ENCODE results near the gene NOTUM. TPM values are rescaled to one million over a fixed set of nuclear protein-coding genes. Genes with fewer than 3 reads are reported as not detected.
A peak's percentile ranks its signal among the peaks of the same experiment; 100 is the strongest.

Gene NOTUM
- polyA plus RNA-seq, 3 donors, result not detected

DNA sequence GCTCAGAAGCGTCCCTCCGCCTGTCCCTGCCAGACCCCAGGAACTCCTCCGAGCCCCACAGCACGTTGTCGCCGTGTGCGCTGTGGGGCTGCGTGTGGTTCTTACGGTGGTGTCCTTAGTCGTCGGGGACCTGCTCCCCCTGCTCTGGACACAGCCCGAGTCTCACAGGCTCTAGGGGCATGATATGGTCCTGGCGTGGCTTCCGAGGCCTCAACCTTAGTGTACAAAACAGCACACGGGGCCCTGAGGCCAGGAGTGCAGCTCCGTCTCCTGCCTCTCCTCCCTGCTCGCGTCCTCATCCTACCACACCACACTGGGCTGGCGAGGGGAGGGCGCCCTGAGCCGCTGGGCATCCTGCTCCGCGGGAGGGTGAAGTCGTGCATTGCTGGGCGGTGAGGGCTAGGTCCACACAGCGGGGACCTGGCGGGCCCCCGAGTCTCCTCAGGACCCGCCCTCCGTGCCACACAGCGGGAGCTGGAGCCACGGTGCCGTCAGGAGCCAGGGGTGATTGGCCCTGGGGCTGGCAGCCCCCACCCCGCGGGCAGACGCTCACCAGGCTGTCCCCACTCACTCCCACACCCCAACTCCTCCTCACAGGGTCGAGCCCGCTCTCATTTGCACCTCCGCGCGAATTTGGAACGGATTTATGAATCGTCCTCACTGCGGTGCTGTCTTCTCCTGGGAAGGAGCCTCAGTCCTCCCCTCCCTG is 32.3 kb downstream of the NOTUM start:
- Histone ChIP-seq H3K4me2 (replicated peaks; ENCODE audit: extremely low read depth, low read length, poor library complexity, severe bottlenecking) (peak overlapping the region; percentile 75), H4K20me1 (ENCODE audit: insufficient read depth, low read length) (peaks cover 27% of the 10 kb centered on the region), H3K27ac (ENCODE audit: low read depth in 1 of 2, low read length in 2 of 2) (no peak overlapping the region), H3K9me3 (replicated peaks in 1 of 2; ENCODE audit: control insufficient read depth in 1 of 2, insufficient read depth in 1 of 2, low read length in 2 of 2) (no peaks in the 10 kb centered on the region), H3K4me3 (replicated peaks in 1 of 3; ENCODE audit: low read depth in 2 of 3, low read length in 3 of 3) (peak overlapping the region in 1 of 3 experiments; percentile 71), H3K79me2 (ENCODE audit: insufficient read depth, low read length) (peaks cover 35% of the 10 kb centered on the region), H3K4me1 (ENCODE audit: control insufficient read depth in 1 of 2, insufficient read depth in 2 of 2, low read length in 2 of 2) (peaks cover 40 to 46% of the 10 kb centered on the region in 2 donors), H3K36me3 (replicated peaks in 1 of 2; ENCODE audit: control insufficient read depth in 1 of 2, insufficient read depth in 2 of 2, low read length in 2 of 2) (no peaks in the 10 kb centered on the region), H3K9ac (ENCODE audit: insufficient read depth, low read length, poor library complexity, severe bottlenecking) (peak overlapping the region; percentile 99), H3K27me3 (ENCODE audit: control insufficient read depth in 2 of 2, insufficient read depth in 2 of 2, low read length in 2 of 2) (peaks cover 9 to 39% of the 10 kb centered on the region in 2 donors), H2AFZ (ENCODE audit: insufficient read depth, low read depth, low read length, poor library complexity, severe bottlenecking) (peak overlapping the region; percentile 73)
- Mint-ChIP-seq H3K4me3 (peak overlapping the region; percentile 60 to 78), H3K27ac (peak overlapping the region in 1 of 7 donors; percentile 31), H3K9me3 (peaks cover 0 to 5% (median 0%) of the 10 kb centered on the region in 7 donors), H3K4me1 (peaks cover 42% of the 10 kb centered on the region), H3K27me3 (ENCODE audit: low read depth in 3 of 3) (peaks cover 32 to 45% (median 36%) of the 10 kb centered on the region in 3 donors), H3K36me3 (peaks cover 0 to 2% of the 10 kb centered on the region in 2 donors)
- no peak for DNase-seq
- 16% methylated on average over 36 of the region's 44 CpGs for WGBS (ENCODE audit: insufficient coverage)
- intact Hi-C loops (cut with micrococcal nuclease), result loop anchor here in 1 of 2 donors (5.0 kb wide), 2 partner anchors 49 to 56 kb away; partner anchors contain the start of genes ARHGDIA and ASPSCR1
- TF ChIP-seq CTCF (IDR thresholded peaks at IDR 0.05), result no peak

GRCh38 chr17:81927653-81928543 is 33.1 kb downstream of the NOTUM start, which contains the start of gene MAFG:
Gene MAFG (minus strand): TSS chr17:81927735. CDS start chr17:81923185, 4,550 bp downstream.
- TF ChIP-seq CTCF (IDR thresholded peaks at IDR 0.05), result peak; percentile 33
- H3K4me2 ChIP-seq (replicated peaks; ENCODE audit: extremely low read depth, low read length, poor library complexity, severe bottlenecking), result peak within 1 kb of the TSS; percentile 90
- Mint-ChIP-seq H3K27ac (peak within 1 kb of the TSS; percentile 97 to 98 (median 98)), H3K4me1 (peaks cover 47% of the 10 kb centered on the region), H3K4me3 (peak within 1 kb of the TSS; percentile 91 to 93), H3K36me3 (peaks cover 0 to 2% of the 10 kb centered on the region in 2 donors), H3K9me3 (peaks cover 0 to 5% (median 0%) of the 10 kb centered on the region in 7 donors), H3K27me3 (ENCODE audit: low read depth in 3 of 3) (peaks cover 31 to 44% (median 32%) of the 10 kb centered on the region in 3 donors)
- H3K36me3 ChIP-seq (replicated peaks in 1 of 2; ENCODE audit: control insufficient read depth in 1 of 2, insufficient read depth in 2 of 2, low read length in 2 of 2), result no peaks in the 10 kb centered on the region
- H3K4me3 ChIP-seq (replicated peaks in 1 of 3; ENCODE audit: low read depth in 2 of 3, low read length in 3 of 3), result peak within 1 kb of the TSS; percentile 70 to 81 (median 74)
- peak within 1 kb of the TSS; percentile 73 for H2AFZ ChIP-seq (ENCODE audit: insufficient read depth, low read depth, low read length, poor library complexity, severe bottlenecking)
- peak within 1 kb of the TSS; percentile 99 for H3K9ac ChIP-seq (ENCODE audit: insufficient read depth, low read length, poor library complexity, severe bottlenecking)
- peak within 1 kb of the TSS; percentile 95 to 99 for H3K27ac ChIP-seq (ENCODE audit: low read depth in 1 of 2, low read length in 2 of 2)
- H3K79me2 ChIP-seq (ENCODE audit: insufficient read depth, low read length), result peaks cover 43% of the 10 kb centered on the region
- H4K20me1 ChIP-seq (ENCODE audit: insufficient read depth, low read length), result peaks cover 35% of the 10 kb centered on the region
- H3K27me3 ChIP-seq (ENCODE audit: control insufficient read depth in 2 of 2, insufficient read depth in 2 of 2, low read length in 2 of 2), result peaks cover 9 to 39% of the 10 kb centered on the region in 2 donors
- WGBS (ENCODE audit: insufficient coverage), result under 1% methylated on average over 83 of the region's 98 CpGs
- H3K4me1 ChIP-seq (ENCODE audit: control insufficient read depth in 1 of 2, insufficient read depth in 2 of 2, low read length in 2 of 2), result peaks cover 48 to 54% of the 10 kb centered on the region in 2 donors
- intact Hi-C loops (cut with micrococcal nuclease), result loop anchor here in 1 of 2 donors (5.0 kb wide), 2 partner anchors 49 to 56 kb away; partner anchors contain the start of genes ARHGDIA and ASPSCR1
- peak; percentile 89 to 95 (median 95) for DNase-seq
- no peaks in the 10 kb centered on the region for H3K9me3 ChIP-seq (replicated peaks in 1 of 2; ENCODE audit: control insufficient read depth in 1 of 2, insufficient read depth in 1 of 2, low read length in 2 of 2)

All from CD14-positive monocyte (primary cell).